H1 (cell line): ENCODE measurements around the gene PNMA8C. TPM values are rescaled to one million over a fixed set of nuclear protein-coding genes. Genes with fewer than 3 reads are reported as not detected.

Source experiments
- CTCF ChIA-PET: fragments of 300-600 bp; sonication (Branson Sonifier 250); formaldehyde crosslinking; loops from one replicate; lab custom pipeline; 2021; ENCODE audit not compliant: partially characterized antibody; lab: Charles Lee
- POLR2A ChIA-PET: fragments of 300-600 bp; sonication (Branson Sonifier 250); formaldehyde crosslinking; loops from one replicate; lab custom pipeline; 2021; ENCODE audit warnings: inconsistent platforms; ENCODE audit not compliant: partially characterized antibody; lab: Charles Lee
- DNase-seq, 2 experiments: peaks; one replicate each; pipeline versions ENCODE4 v3.0.0 to v3.0.0-alpha.2; 2010 to 2022; ENCODE audit warnings: low spot score in 2 of 2, low read depth in 1 of 2, mixed read lengths in 1 of 2
- FAIRE-seq: peaks from 2 replicates; lab custom pipeline; 2011; peaks lifted over from hg19 to GRCh38; lab: Jason Lieb, UNC
- H2AFZ ChIP-seq: 2 replicates; pipeline ENCODE4 v1.8.1; 2012; ENCODE audit warnings: low read length, inconsistent platforms
- H2AK5ac ChIP-seq: 2 replicates; pipeline ENCODE4 v1.6.1; 2013; ENCODE audit warnings: low read depth, low read length
- H2BK120ac ChIP-seq: replicated peaks from 2 replicates; pipeline ENCODE3; 2013; ENCODE audit warnings: low read depth, low read length, inconsistent platforms
- H2BK12ac ChIP-seq: 2 replicates; pipeline ENCODE4 v1.6.1; 2013; ENCODE audit warnings: low read depth, low read length
- H2BK15ac ChIP-seq: 2 replicates; pipeline ENCODE4 v1.6.1; 2013; ENCODE audit warnings: low read length
- H2BK20ac ChIP-seq: 2 replicates; pipeline ENCODE4 v1.6.1; 2013; ENCODE audit warnings: low read length
- H2BK5ac ChIP-seq: 2 replicates; pipeline ENCODE4 v1.6.1; 2013; ENCODE audit warnings: low read depth, low read length
- H3K14ac ChIP-seq: 2 replicates; pipeline ENCODE4 v1.6.1; 2013; ENCODE audit warnings: inconsistent platforms; ENCODE audit not compliant: insufficient read length
- H3K18ac ChIP-seq: 2 replicates; pipeline ENCODE4 v1.6.1; 2013; ENCODE audit warnings: low read length; ENCODE audit errors: extremely low read depth
- H3K23ac ChIP-seq: 2 replicates; pipeline ENCODE4 v1.6.1; 2013; ENCODE audit warnings: inconsistent platforms; ENCODE audit not compliant: insufficient read length
- H3K23me2 ChIP-seq: 2 replicates; pipeline ENCODE4 v1.6.1; 2013; ENCODE audit warnings: low read depth, low read length
- H3K27ac ChIP-seq: 2 replicates; pipeline ENCODE4 v1.6.1; 2011; ENCODE audit warnings: low read depth, low read length, inconsistent platforms
- H3K27me3 ChIP-seq, 4 experiments: replicated peaks in 1 of 4; 1 replicate in 1 of 4; 2 replicates in 3 of 4; pipeline versions ENCODE4 v1.6.1 to v1.8.1; 2011 to 2013; ENCODE audit warnings: low read length in 3 of 4, mild to moderate bottlenecking in 3 of 4, inconsistent platforms in 2 of 4, mixed read lengths in 2 of 4, moderate library complexity in 1 of 4; ENCODE audit not compliant: control insufficient read depth in 3 of 4, insufficient read depth in 3 of 4; ENCODE audit errors: extremely low read depth in 1 of 4
- H3K36me3 ChIP-seq, 4 experiments: 2 replicates each; pipeline versions ENCODE4 v1.6.1 to v1.8.1; 2011 to 2013; ENCODE audit warnings: mild to moderate bottlenecking in 4 of 4, low read length in 3 of 4, moderate library complexity in 2 of 4, control low read depth in 1 of 4, inconsistent platforms in 1 of 4; ENCODE audit not compliant: insufficient read depth in 4 of 4, control insufficient read depth in 2 of 4
- H3K4ac ChIP-seq: replicated peaks from 2 replicates; pipeline ENCODE3; 2013; ENCODE audit warnings: low read length, low read depth, mixed read lengths, inconsistent platforms; ENCODE audit not compliant: insufficient read length
- H3K4me1 ChIP-seq, 4 experiments: replicated peaks in 1 of 4; 1 replicate in 1 of 4; 2 replicates in 3 of 4; pipeline versions ENCODE4 v1.6.1 to v1.8.1; 2011 to 2013; ENCODE audit warnings: low read length in 3 of 4, inconsistent platforms in 2 of 4, mixed read lengths in 1 of 4; ENCODE audit not compliant: insufficient read depth in 4 of 4, control insufficient read depth in 3 of 4
- H3K4me2 ChIP-seq, 2 experiments: 2 replicates each; pipeline versions ENCODE4 v1.6.1 to v1.8.1; 2011 to 2013; ENCODE audit warnings: low read depth in 2 of 2, low read length in 2 of 2, control low read depth in 1 of 2, inconsistent platforms in 1 of 2, mild to moderate bottlenecking in 1 of 2; ENCODE audit not compliant: insufficient read depth in 1 of 2
- H3K4me3 ChIP-seq, 4 experiments: fragments of 200-600, 300-600 bp in 1 of 4; sonication (generic), shearing (Covaris generic), sonication (Bioruptor Twin) in 1 of 4; 2 replicates each; pipeline versions ENCODE4 v1.5.1 to v1.8.1; 2011 to 2016; ENCODE audit warnings: low read length in 4 of 4, low read depth in 3 of 4, control low read depth in 2 of 4, inconsistent platforms in 2 of 4, mild to moderate bottlenecking in 2 of 4, mixed read lengths in 1 of 4, moderate library complexity in 1 of 4; ENCODE audit not compliant: insufficient read depth in 2 of 4; ENCODE audit errors: extremely low read depth in 1 of 4
- H3K56ac ChIP-seq: replicated peaks from 2 replicates; pipeline ENCODE3; 2013; ENCODE audit warnings: low read depth, mild to moderate bottlenecking, mixed read lengths, low read length, inconsistent platforms; ENCODE audit not compliant: insufficient read length
- H3K79me1 ChIP-seq: 2 replicates; pipeline ENCODE4 v1.6.1; 2013; ENCODE audit warnings: low read depth, low read length, control low read depth
- H3K79me2 ChIP-seq, 2 experiments: 2 replicates each; pipeline versions ENCODE4 v1.6.1 to v1.8.1; 2012 to 2013; ENCODE audit warnings: low read length in 2 of 2, mild to moderate bottlenecking in 2 of 2, inconsistent platforms in 1 of 2; ENCODE audit not compliant: insufficient read depth in 2 of 2, control insufficient read depth in 1 of 2
- H3K9ac ChIP-seq, 4 experiments: replicated peaks in 1 of 4; 1 replicate in 1 of 4; 2 replicates in 3 of 4; pipeline versions ENCODE4 v1.6.1 to v1.8.1; 2011 to 2013; ENCODE audit warnings: low read depth in 3 of 4, low read length in 3 of 4, control low read depth in 2 of 4, mild to moderate bottlenecking in 2 of 4, moderate library complexity in 2 of 4, inconsistent platforms in 1 of 4; ENCODE audit errors: extremely low read depth in 1 of 4
- H3K9me3 ChIP-seq, 2 experiments: 2 replicates each; pipeline versions ENCODE4 v1.6.1 to v1.8.1; 2012 to 2013; ENCODE audit warnings: mild to moderate bottlenecking in 2 of 2, moderate library complexity in 2 of 2, control low read depth in 1 of 2, inconsistent platforms in 1 of 2, low read depth in 1 of 2, low read length in 1 of 2, mixed read lengths in 1 of 2; ENCODE audit not compliant: insufficient read depth in 2 of 2
- H4K20me1 ChIP-seq, 2 experiments: replicated peaks in 1 of 2; 2 replicates each; pipeline versions ENCODE3 to v1.8.1; 2011 to 2013; ENCODE audit warnings: inconsistent platforms in 2 of 2, low read length in 2 of 2, mild to moderate bottlenecking in 1 of 2; ENCODE audit not compliant: insufficient read depth in 2 of 2, control insufficient read depth in 1 of 2
- H4K5ac ChIP-seq: 2 replicates; pipeline ENCODE4 v1.6.1; 2013; ENCODE audit warnings: low read length, low read depth, mixed read lengths, inconsistent platforms; ENCODE audit not compliant: insufficient read length
- H4K8ac ChIP-seq: 2 replicates; pipeline ENCODE4 v1.8.0; 2013; ENCODE audit warnings: mild to moderate bottlenecking, moderate library complexity, low read length, inconsistent platforms; ENCODE audit not compliant: insufficient read depth; ENCODE audit errors: extremely low read depth
- H4K91ac ChIP-seq: replicated peaks from 2 replicates; pipeline ENCODE3; 2013; ENCODE audit warnings: low read length, mixed read lengths, inconsistent platforms; ENCODE audit not compliant: insufficient read length
- ATF2 ChIP-seq: IDR thresholded peaks from 2 replicates; pipeline ENCODE4 v1.6.1; 2012; ENCODE audit warnings: low read length, inconsistent platforms
- BACH1 ChIP-seq: IDR thresholded peaks from 2 replicates; pipeline ENCODE4 v1.6.1; 2012; ENCODE audit warnings: low read length, improper control_type of control experiment
- CBX8 ChIP-seq: fragments of 300-800, 300-1000 bp; sonication (generic); IDR thresholded peaks from 2 replicates; pipeline ENCODE4 v1.7.1; 2016; ENCODE audit warnings: low read depth, low read length, borderline replicate concordance
- CHD2 ChIP-seq: IDR thresholded peaks from 2 replicates; pipeline ENCODE4 v1.6.1; 2012; ENCODE audit warnings: low read length, improper control_type of control experiment
- E2F6 ChIP-seq: IDR thresholded peaks from 2 replicates; pipeline ENCODE4 v1.6.1; 2012; ENCODE audit warnings: inconsistent platforms
- EGR1 ChIP-seq: IDR thresholded peaks from 2 replicates; pipeline ENCODE4 v1.6.1; 2011; ENCODE audit warnings: low read depth, low read length, borderline replicate concordance
- GTF2F1 ChIP-seq: IDR thresholded peaks from 2 replicates; pipeline ENCODE4 v1.6.1; 2012; ENCODE audit warnings: low read depth, low read length, improper control_type of control experiment, borderline replicate concordance
- HDAC6 ChIP-seq: IDR thresholded peaks from one replicate; pipeline ENCODE4 v1.7.1; 2012; ENCODE audit warnings: low read depth, mild to moderate bottlenecking, inconsistent platforms, low read length, moderate library complexity
- POU5F1 ChIP-seq: IDR thresholded peaks from 2 replicates; pipeline ENCODE4 v1.6.1; 2011; ENCODE audit warnings: low read depth, mild to moderate bottlenecking, low read length, moderate library complexity
- SIX5 ChIP-seq: IDR thresholded peaks from 2 replicates; pipeline ENCODE4 v1.6.1; 2011; ENCODE audit warnings: mild to moderate bottlenecking, low read depth, low read length
- SUZ12 ChIP-seq: fragments of 200-600 bp; sonication (generic); IDR thresholded peaks from 2 replicates; pipeline ENCODE4 v1.6.1; 2012; ENCODE audit warnings: mild to moderate bottlenecking, inconsistent platforms, low read length, moderate library complexity, mixed read lengths
- USF2 ChIP-seq: IDR thresholded peaks from 2 replicates; pipeline ENCODE4 v1.6.1; 2011; ENCODE audit warnings: low read length, improper control_type of control experiment
- WGBS, 2 experiments: shearing (Covaris generic) in 1 of 2; methylation state at CpG; one replicate each; pipeline versions ENCODE4 v1.1.6 to v1.1.7; 2013 to 2015; ENCODE audit warnings: low lambda C conversion rate in 2 of 2, mixed read lengths in 2 of 2, inconsistent platforms in 1 of 2, low coverage in 1 of 2, missing lambda C conversion rate in 1 of 2; ENCODE audit not compliant: insufficient replicate concordance in 2 of 2, insufficient coverage in 1 of 2, insufficient read length in 1 of 2; ENCODE audit errors: extremely low coverage in 1 of 2, missing lambda C conversion rate in 1 of 2; 5-methylcytosine and 5-hydroxymethylcytosine counted together
- polyA plus RNA-seq, 7 experiments: library from polyadenylated mRNA; depleted of rRNA in 3 of 7; stranded (reverse) in 5 of 7; unstranded in 2 of 7; fragments of >200 nt in 5 of 7; fragments of 200-250 nt in 2 of 7; gene quantifications; 1 replicate in 5 of 7; 2 replicates in 1 of 7; 4 replicates in 1 of 7; pipeline versions ENCODE4 v1.2.1 to v1.2.3, GENCODE V29; 2011 to 2013; ENCODE audit warnings: missing spikeins in 2 of 7, mixed read lengths in 2 of 7
- total RNA-seq: library from RNA; stranded (reverse); fragmentation: NEBNext Ultra II Directional; extraction: Animal tissue kit (Norgen Biotek cat#: 25700); gene quantifications from 2 replicates; pipeline ENCODE4 v1.2.1, GENCODE V29; 2021

Gene PNMA8C
- total and polyA plus RNA-seq, 2 of the 8 experiments (the other 6 are each of a cell fraction or from before 2014, with no cell fraction given) = 0.53 to 1.8 TPM

GRCh38 chr19:46453661-46454060, 24.9 kb upstream of the PNMA8C start:
- no peak overlapping the region for H3K4me3 ChIP-seq
- H3K79me1 ChIP-seq = no peaks in the 10 kb centered on the region
- POLR2A ChIA-PET = no interaction called here
- no peak overlapping the region for H2BK5ac ChIP-seq
- FAIRE-seq (no peak), DNase-seq (no peak)
- H3K23me2 ChIP-seq = no peaks in the 10 kb centered on the region
- no peak overlapping the region for H2BK15ac ChIP-seq
- H2BK12ac ChIP-seq = no peak overlapping the region
- no peak overlapping the region for H2AFZ ChIP-seq
- H3K4me1 ChIP-seq = no peaks in the 10 kb centered on the region
- H3K27ac ChIP-seq = no peak overlapping the region
- H2BK120ac ChIP-seq = no peak overlapping the region
- no peak overlapping the region for H2BK20ac ChIP-seq
- H3K14ac ChIP-seq = no peak overlapping the region
- CTCF ChIA-PET = interaction anchor here (0.6 to 1.7 kb wide), 3 partner anchors 34 to 51 kb away, joined by 4 to 5 read pairs (median 4); no protein-coding TSS in a partner anchor
- H3K9ac ChIP-seq = no peak overlapping the region
- no peak overlapping the region for H2AK5ac ChIP-seq
- H3K9me3 ChIP-seq = no peaks in the 10 kb centered on the region
- H3K27me3 ChIP-seq = no peaks in the 10 kb centered on the region
- H3K36me3 ChIP-seq = no peaks in the 10 kb centered on the region
- 87% methylated on average over 6 of the region's 6 CpGs; no CpG with 5 or more reads in 1 of the 2 experiments for WGBS, 2 experiments
- no peak overlapping the region for H4K8ac ChIP-seq
- H4K91ac ChIP-seq = no peak overlapping the region
- no peaks in the 10 kb centered on the region for H4K20me1 ChIP-seq
- H3K23ac ChIP-seq = no peak overlapping the region
- H3K4me2 ChIP-seq = no peak overlapping the region
- H3K18ac ChIP-seq = no peak overlapping the region
- H3K56ac ChIP-seq = no peak overlapping the region
- no peak overlapping the region for H4K5ac ChIP-seq
- no peaks in the 10 kb centered on the region for H3K79me2 ChIP-seq
- no peak overlapping the region for H3K4ac ChIP-seq
- TF ChIP-seq CHD2 = no peak
- no peak for TF ChIP-seq E2F6
- no peak for TF ChIP-seq GTF2F1
- TF ChIP-seq BACH1 = no peak
- TF ChIP-seq CBX8 = no peak
- TF ChIP-seq HDAC6 = no peak
- TF ChIP-seq SIX5 = no peak
- TF ChIP-seq POU5F1 = no peak
- no peak for TF ChIP-seq SUZ12
- no peak for TF ChIP-seq EGR1
- no peak for TF ChIP-seq USF2
- no peak for TF ChIP-seq ATF2
